Endothelial cell of umbilical vein (primary cell): ENCODE measurements around the gene COX8C. TPM values are rescaled to one million over a fixed set of nuclear protein-coding genes. Genes with fewer than 3 reads are reported as not detected.
"Not testable (repeated sequence)": the region's sequence is repeated elsewhere in the genome, so short reads cannot be mapped to it uniquely, and the experiment has no call there.

Experiments used
- BruUV-seq: library from RNA; stranded (reverse); fragments of 400-500 nt; replicated peaks from 2 replicates; lab custom pipeline; 2021; lab: Mats Ljungman, UMichigan
- CTCF ChIA-PET: fragments of 300-600, 350-600 bp; sonication (Branson Sonifier 250); formaldehyde crosslinking; loops from one replicate; lab custom pipeline; 2021; ENCODE audit warnings: antibody characterized with exemption, inconsistent platforms; lab: Charles Lee
- POLR2A ChIA-PET: fragments of 300-600, 350-600 bp; sonication (Branson Sonifier 250); formaldehyde crosslinking; loops from one replicate; lab custom pipeline; 2021; ENCODE audit warnings: antibody characterized with exemption, inconsistent platforms; lab: Charles Lee
- DNase-seq: peaks from one replicate; pipeline ENCODE4 v3.0.0-alpha.2; 2011; ENCODE audit warnings: low read depth, low spot score
- FAIRE-seq: peaks from 2 replicates; lab custom pipeline; 2011; peaks lifted over from hg19 to GRCh38; lab: Jason Lieb, UNC
- H2AFZ ChIP-seq: 2 replicates; pipeline ENCODE4 v1.6.0; 2012; ENCODE audit warnings: low read depth, low read length, control low read depth, inconsistent platforms
- H3K27ac ChIP-seq: 2 replicates; pipeline ENCODE4 v1.5.1; 2011; ENCODE audit warnings: low read depth, mild to moderate bottlenecking, control low read depth, low read length, moderate library complexity; ENCODE audit not compliant: insufficient read depth
- H3K27me3 ChIP-seq, 2 experiments: 2 replicates each; pipeline versions ENCODE4 v1.6.0 to v1.6.1; 2011; ENCODE audit warnings: low read length in 2 of 2, mixed read lengths in 1 of 2; ENCODE audit not compliant: control insufficient read depth in 2 of 2, insufficient read depth in 2 of 2
- H3K36me3 ChIP-seq, 2 experiments: 2 replicates in 1 of 2; 3 replicates in 1 of 2; pipeline ENCODE4 v1.5.1; 2011; ENCODE audit warnings: low read length in 2 of 2, mild to moderate bottlenecking in 1 of 2, moderate library complexity in 1 of 2; ENCODE audit not compliant: control insufficient read depth in 2 of 2, insufficient read depth in 2 of 2; ENCODE audit errors: extremely low read depth in 1 of 2
- H3K4me1 ChIP-seq: 3 replicates; pipeline ENCODE4 v1.5.1; 2011; ENCODE audit warnings: mild to moderate bottlenecking, low read length; ENCODE audit not compliant: control insufficient read depth, insufficient read depth; ENCODE audit errors: extremely low read depth
- H3K4me2 ChIP-seq: 2 replicates; pipeline ENCODE4 v1.6.1; 2011; ENCODE audit warnings: low read length, control low read depth, mixed read lengths; ENCODE audit not compliant: insufficient read depth
- H3K4me3 ChIP-seq, 3 experiments: fragments of 200-600 bp in 1 of 3; sonication (generic), shearing (Covaris generic) in 1 of 3; replicated peaks in 1 of 3; 2 replicates each; pipeline ENCODE4 v1.5.1; 2011 to 2016; ENCODE audit warnings: control low read depth in 3 of 3, low read length in 3 of 3, mild to moderate bottlenecking in 2 of 3, inconsistent platforms in 1 of 3, low read depth in 1 of 3, moderate library complexity in 1 of 3; ENCODE audit not compliant: insufficient read depth in 1 of 3
- H3K79me2 ChIP-seq: 2 replicates; pipeline ENCODE4 v1.6.0; 2012; ENCODE audit warnings: low read length, inconsistent platforms; ENCODE audit not compliant: control insufficient read depth, insufficient read depth
- H3K9ac ChIP-seq: replicated peaks from 2 replicates; pipeline ENCODE3; 2011; ENCODE audit warnings: low read length, control low read depth; ENCODE audit not compliant: insufficient read depth; ENCODE audit errors: extremely low read depth
- H3K9me1 ChIP-seq: replicated peaks from 3 replicates; pipeline ENCODE4 v1.6.0; 2011; ENCODE audit warnings: mild to moderate bottlenecking, low read length; ENCODE audit not compliant: control insufficient read depth, insufficient read depth; ENCODE audit errors: extremely low read depth
- H3K9me3 ChIP-seq: replicated peaks from 2 replicates; pipeline ENCODE4 v1.5.1; 2012; ENCODE audit warnings: low read length, inconsistent platforms; ENCODE audit not compliant: control insufficient read depth, insufficient read depth
- H4K20me1 ChIP-seq: replicated peaks from 2 replicates; pipeline ENCODE3; 2011; ENCODE audit warnings: mild to moderate bottlenecking, low read length; ENCODE audit not compliant: control insufficient read depth, insufficient read depth; ENCODE audit errors: extremely low read depth
- EZH2 ChIP-seq: IDR thresholded peaks from 2 replicates; pipeline ENCODE4 v1.6.1; 2012; ENCODE audit warnings: borderline replicate concordance, low read depth, mild to moderate bottlenecking, moderate library complexity, low read length, inconsistent platforms; ENCODE audit not compliant: severe bottlenecking
- FOS ChIP-seq: IDR thresholded peaks from 2 replicates; pipeline ENCODE4 v1.6.1; 2011; ENCODE audit warnings: mild to moderate bottlenecking, low read length, moderate library complexity, borderline replicate concordance; ENCODE audit not compliant: insufficient read depth
- GATA2 ChIP-seq: IDR thresholded peaks from 2 replicates; pipeline ENCODE4 v1.7.0; 2011; ENCODE audit warnings: low read depth, mild to moderate bottlenecking, moderate library complexity, mixed read lengths, low read length; ENCODE audit not compliant: insufficient read length, insufficient read depth
- JUN ChIP-seq: IDR thresholded peaks from 2 replicates; pipeline ENCODE4 v1.6.1; 2011; ENCODE audit warnings: borderline replicate concordance, low read depth; ENCODE audit not compliant: insufficient read length, insufficient read depth
- MYC ChIP-seq: IDR thresholded peaks from one replicate; pipeline ENCODE4 v1.6.1; 2011; ENCODE audit warnings: mild to moderate bottlenecking, low read depth, low read length
- POLR2A ChIP-seq: IDR thresholded peaks from 2 replicates; pipeline ENCODE4 v1.6.1; 2012; ENCODE audit warnings: low read depth, mild to moderate bottlenecking, control low read depth, low read length
- POLR2AphosphoS5 ChIP-seq: IDR thresholded peaks from 2 replicates; pipeline ENCODE4 v1.6.1; 2012; ENCODE audit warnings: low read depth, mild to moderate bottlenecking, control low read depth, low read length, moderate library complexity; ENCODE audit not compliant: insufficient read depth
- dilution Hi-C: fragments of 300-500 bp; cut with MboI; formaldehyde crosslinking; loops from one replicate; pipeline ENCODE4 v1.15.0; 2019; ENCODE audit warnings: low sequenced_read_pairs; ENCODE audit not compliant: extremely low pct_ligation_motif_present
- intact Hi-C: fragments of 100-400 bp; cut with micrococcal nuclease; formaldehyde crosslinking; loops from one replicate; pipeline ENCODE4 v1.10.0; 2022
- polyA plus RNA-seq, 4 experiments: library from polyadenylated mRNA; depleted of rRNA in 3 of 4; stranded (reverse) in 3 of 4; unstranded in 1 of 4; fragments of >200 nt; gene quantifications; 2 replicates each; pipeline versions ENCODE4 v1.2.1 to v1.2.3, GENCODE V29; 2011 to 2012; ENCODE audit warnings: missing spikeins in 1 of 4
- total RNA-seq: library from RNA; stranded (reverse); gene quantifications from 2 replicates; pipeline ENCODE4 v1.2.3, GENCODE V29; 2021
- TF ChIP-seq, protein P1 (sequence below), 2 donors: IDR thresholded peaks; 1 replicate in 1 of 2; 2 replicates in 1 of 2; pipeline ENCODE4 v1.5.1; 2011; ENCODE audit warnings: low read length in 2 of 2, mild to moderate bottlenecking in 2 of 2, moderate library complexity in 2 of 2, control low read depth in 1 of 2, inconsistent platforms in 1 of 2, low read depth in 1 of 2; ENCODE audit not compliant: insufficient read depth in 1 of 2; ENCODE audit errors: extremely low read depth in 1 of 2
- TF ChIP-seq, protein P2 (sequence below): IDR thresholded peaks from 2 replicates; pipeline ENCODE4 v1.6.1; 2011; ENCODE audit not compliant: insufficient read depth, insufficient read length

Gene COX8C
- total and polyA plus RNA-seq, 2 donors (not counting 3 experiments of a cell fraction or from before 2014, with no cell fraction given), result not detected

DNA sequence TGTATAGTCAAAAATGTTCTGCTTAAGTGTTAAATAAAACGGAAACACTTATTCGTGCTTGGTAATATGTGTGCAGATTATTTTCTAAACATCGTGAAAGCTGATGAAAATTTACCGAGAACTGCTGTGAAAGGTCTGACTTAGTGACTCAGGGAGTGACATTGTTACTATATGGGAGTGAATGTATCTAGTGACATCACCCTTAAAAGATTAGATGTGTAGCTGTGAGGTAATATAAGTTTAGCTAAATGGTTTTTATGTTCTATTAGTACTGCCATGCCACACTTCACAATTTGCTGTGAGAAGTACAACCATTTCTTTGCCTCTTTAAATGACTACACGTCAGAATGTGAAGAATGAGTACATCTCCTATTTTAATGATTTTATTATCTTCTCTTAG lies 1.3 kb downstream of the COX8C start:
- Histone ChIP-seq H2AFZ (no peak overlapping the region), H3K4me1 (no peaks in the 10 kb centered on the region), H3K79me2 (no peaks in the 10 kb centered on the region), H3K9me1 (no peaks in the 10 kb centered on the region), H3K9ac (no peak overlapping the region), H4K20me1 (no peaks in the 10 kb centered on the region), H3K36me3 (no peaks in the 10 kb centered on the region), H3K9me3 (no peaks in the 10 kb centered on the region), H3K4me2 (no peak overlapping the region), H3K27me3 (no peaks in the 10 kb centered on the region), H3K27ac (no peak overlapping the region), H3K4me3 (no peak overlapping the region)
- intact Hi-C loops, result no loop called here
- BruUV-seq, result no TSS peak
- no peak for TF ChIP-seq FOS
- TF ChIP-seq EZH2, result no peak
- no peak for TF ChIP-seq POLR2A
- no peak for TF ChIP-seq JUN
- no peak for TF ChIP-seq GATA2
- no peak for TF ChIP-seq MYC
- no peak for TF ChIP-seq POLR2AphosphoS5
- TF ChIP-seq, protein P1, sequence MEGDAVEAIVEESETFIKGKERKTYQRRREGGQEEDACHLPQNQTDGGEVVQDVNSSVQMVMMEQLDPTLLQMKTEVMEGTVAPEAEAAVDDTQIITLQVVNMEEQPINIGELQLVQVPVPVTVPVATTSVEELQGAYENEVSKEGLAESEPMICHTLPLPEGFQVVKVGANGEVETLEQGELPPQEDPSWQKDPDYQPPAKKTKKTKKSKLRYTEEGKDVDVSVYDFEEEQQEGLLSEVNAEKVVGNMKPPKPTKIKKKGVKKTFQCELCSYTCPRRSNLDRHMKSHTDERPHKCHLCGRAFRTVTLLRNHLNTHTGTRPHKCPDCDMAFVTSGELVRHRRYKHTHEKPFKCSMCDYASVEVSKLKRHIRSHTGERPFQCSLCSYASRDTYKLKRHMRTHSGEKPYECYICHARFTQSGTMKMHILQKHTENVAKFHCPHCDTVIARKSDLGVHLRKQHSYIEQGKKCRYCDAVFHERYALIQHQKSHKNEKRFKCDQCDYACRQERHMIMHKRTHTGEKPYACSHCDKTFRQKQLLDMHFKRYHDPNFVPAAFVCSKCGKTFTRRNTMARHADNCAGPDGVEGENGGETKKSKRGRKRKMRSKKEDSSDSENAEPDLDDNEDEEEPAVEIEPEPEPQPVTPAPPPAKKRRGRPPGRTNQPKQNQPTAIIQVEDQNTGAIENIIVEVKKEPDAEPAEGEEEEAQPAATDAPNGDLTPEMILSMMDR (IDR thresholded peaks at IDR 0.05; ENCODE audit: extremely low read depth in 1 of 2, insufficient read depth in 1 of 2, low read depth in 1 of 2, low read length in 2 of 2), result no peak
- TF ChIP-seq, protein P2, sequence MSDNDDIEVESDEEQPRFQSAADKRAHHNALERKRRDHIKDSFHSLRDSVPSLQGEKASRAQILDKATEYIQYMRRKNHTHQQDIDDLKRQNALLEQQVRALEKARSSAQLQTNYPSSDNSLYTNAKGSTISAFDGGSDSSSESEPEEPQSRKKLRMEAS, result no peak
- POLR2A ChIA-PET, result no interaction called here
- dilution Hi-C loops, result no loop called here
- DNase-seq (no peak), FAIRE-seq (no peak)
- CTCF ChIA-PET, result interaction anchor here (0.8 kb wide), 1 partner anchor 235 kb away, joined by 3 read pairs; no protein-coding TSS in a partner anchor

DNA sequence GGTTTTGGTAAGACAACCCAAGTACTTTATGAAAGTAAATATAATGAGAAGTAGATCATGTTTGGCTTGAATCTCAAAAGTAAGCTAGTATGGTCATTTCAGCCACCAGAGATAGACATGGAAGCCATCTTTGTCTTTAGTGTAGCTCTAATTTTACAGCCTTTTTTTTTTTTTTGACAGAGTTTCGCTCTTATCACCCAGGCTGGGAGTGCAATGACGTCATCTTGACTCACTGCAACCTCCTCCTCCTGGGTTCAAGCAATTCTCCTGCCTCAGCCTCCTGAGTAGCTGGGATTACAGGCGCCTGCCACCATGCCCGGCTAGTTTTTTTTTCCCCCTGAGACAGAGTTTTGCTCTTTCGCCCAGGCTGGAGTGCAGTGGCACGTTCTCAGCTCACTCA lies 7.9 kb downstream of the COX8C start:
- BruUV-seq, H3K79me2 ChIP-seq, H3K27me3 ChIP-seq, intact Hi-C loops, H3K4me2 ChIP-seq, H3K4me1 ChIP-seq, H2AFZ ChIP-seq, H4K20me1 ChIP-seq, H3K4me3 ChIP-seq, DNase-seq, H3K9ac ChIP-seq, POLR2A ChIA-PET, dilution Hi-C loops, H3K9me1 ChIP-seq, FAIRE-seq, H3K9me3 ChIP-seq, H3K36me3 ChIP-seq, H3K27ac ChIP-seq, CTCF ChIA-PET: not testable (repeated sequence)
